HepG2 (cell line): Measurements from ENCODE around the gene LHFPL2. TPM values are rescaled to one million over a fixed set of nuclear protein-coding genes. Genes with fewer than 3 reads are reported as not detected.

Experiments used
- ATAC-seq: fragments of 200-7000 bp; cut with Tn5 transposase; 3 replicates; pipeline ENCODE4 v1.9.1; 2020; ENCODE audit warnings: mild to moderate bottlenecking, moderate library complexity
- BruUV-seq: library from RNA; stranded (reverse); fragments of 400-500 nt; replicated peaks from 2 replicates; lab custom pipeline; 2021; lab: Mats Ljungman, UMichigan
- CTCF ChIA-PET: fragments of 300-600 bp; formaldehyde crosslinking; extraction: SDS; loops from one replicate; lab custom pipeline; 2021; ENCODE audit warnings: low total read pairs, inconsistent platforms, low intra/inter-chr PET ratio; lab: Yijun Ruan, JAX
- POLR2A ChIA-PET: fragments of 350-600 bp; sonication (Branson Sonifier 250); formaldehyde crosslinking; loops from one replicate; lab custom pipeline; 2020; ENCODE audit warnings: antibody characterized with exemption, inconsistent platforms; lab: Yijun Ruan, JAX
- DNase-seq: peaks from one replicate; pipeline ENCODE4 v3.0.0-alpha.2; 2015; ENCODE audit warnings: low spot score
- FAIRE-seq: peaks from 3 replicates; lab custom pipeline; 2011; peaks lifted over from hg19 to GRCh38; lab: Jason Lieb, UNC
- H2AFZ ChIP-seq: one replicate; pipeline ENCODE4 v1.6.1; 2011; ENCODE audit warnings: low read length, inconsistent platforms
- H3K27ac ChIP-seq: fragments of 300-600 bp; 3 replicates; pipeline ENCODE4 v1.8.0; 2011; ENCODE audit warnings: mixed run types, mild to moderate bottlenecking, mixed read lengths, low read length, inconsistent platforms; ENCODE audit not compliant: insufficient read depth; ENCODE audit errors: extremely low read length
- H3K27me3 ChIP-seq, 2 experiments: fragments of 200-600 bp in 1 of 2; 2 replicates in 1 of 2; 3 replicates in 1 of 2; pipeline versions ENCODE4 v1.6.0 to v1.8.0; 2011; ENCODE audit warnings: low read length in 2 of 2, mild to moderate bottlenecking in 2 of 2, moderate library complexity in 2 of 2, inconsistent platforms in 1 of 2; ENCODE audit not compliant: insufficient read depth in 2 of 2, control insufficient read depth in 1 of 2
- H3K36me3 ChIP-seq, 2 experiments: fragments of 200-600 bp in 1 of 2; replicated peaks in 1 of 2; 2 replicates in 1 of 2; 3 replicates in 1 of 2; pipeline versions ENCODE4 v1.5.1 to v1.8.0; 2011; ENCODE audit warnings: low read length in 2 of 2, inconsistent platforms in 1 of 2; ENCODE audit not compliant: insufficient read depth in 2 of 2, control insufficient read depth in 1 of 2
- H3K4me1 ChIP-seq: 2 replicates; pipeline ENCODE4 v1.5.1; 2012; ENCODE audit warnings: low read length, inconsistent platforms; ENCODE audit not compliant: insufficient read depth
- H3K4me2 ChIP-seq: 2 replicates; pipeline ENCODE4 v1.6.0; 2011; ENCODE audit warnings: low read depth, low read length, inconsistent platforms
- H3K4me3 ChIP-seq, 3 experiments: fragments of 200-600 bp in 1 of 3; sonication (generic), shearing (Covaris generic) in 1 of 3; replicated peaks in 1 of 3; 2 replicates each; pipeline ENCODE4 v1.5.1; 2011 to 2016; ENCODE audit warnings: low read length in 3 of 3, inconsistent platforms in 2 of 3, low read depth in 2 of 3, mild to moderate bottlenecking in 2 of 3, control low read depth in 1 of 3, mixed read lengths in 1 of 3; ENCODE audit not compliant: insufficient read depth in 1 of 3
- H3K79me2 ChIP-seq: one replicate; pipeline ENCODE4 v1.6.1; 2011; ENCODE audit warnings: low read length, inconsistent platforms; ENCODE audit not compliant: insufficient read depth
- H3K9ac ChIP-seq: 2 replicates; pipeline ENCODE4 v1.6.0; 2011; ENCODE audit warnings: mild to moderate bottlenecking, low read depth, low read length, inconsistent platforms; ENCODE audit not compliant: insufficient read depth
- H3K9me3 ChIP-seq: 2 replicates; pipeline ENCODE4 v1.5.1; 2012; ENCODE audit warnings: mild to moderate bottlenecking, low read length
- H4K20me1 ChIP-seq: 2 replicates; pipeline ENCODE4 v1.6.0; 2011; ENCODE audit warnings: inconsistent platforms, mild to moderate bottlenecking, low read length, moderate library complexity; ENCODE audit not compliant: insufficient read depth
- ATF1 ChIP-seq: IDR thresholded peaks from 2 replicates; pipeline ENCODE4 v1.6.1; 2016; ENCODE audit warnings: mild to moderate bottlenecking, control low read depth
- HOXA9 ChIP-seq: sonication (generic); formaldehyde crosslinking; IDR thresholded peaks from 2 replicates; pipeline ENCODE4 v1.8.1; 2022; ENCODE audit warnings: missing genetic modification reagents, mild to moderate bottlenecking, moderate library complexity, borderline replicate concordance
- MAFK ChIP-seq, 2 experiments: IDR thresholded peaks in 1 of 2; conservative IDR thresholded peaks in 1 of 2; 2 replicates each; pipeline ENCODE4 v1.6.1; 2011; ENCODE audit warnings: improper control_type of control experiment in 2 of 2, low read length in 2 of 2
- MEIS1 ChIP-seq: sonication (generic); formaldehyde crosslinking; IDR thresholded peaks from 2 replicates; pipeline ENCODE4 v1.9.0; 2021; ENCODE audit warnings: mild to moderate bottlenecking, missing genetic modification reagents, moderate library complexity, borderline replicate concordance
- NCOA2 ChIP-seq: sonication (generic); formaldehyde crosslinking; IDR thresholded peaks from 2 replicates; pipeline ENCODE4 v1.8.0; 2022; ENCODE audit warnings: inconsistent platforms
- NFIC ChIP-seq: IDR thresholded peaks from 2 replicates; pipeline ENCODE4 v1.6.1; 2012; ENCODE audit warnings: mild to moderate bottlenecking, low read length, inconsistent platforms
- NKX3-1 ChIP-seq: sonication (generic); formaldehyde crosslinking; IDR thresholded peaks from 2 replicates; pipeline ENCODE4 v1.5.0; 2020; ENCODE audit warnings: missing genetic modification reagents
- RBFOX2 ChIP-seq: fragments of 200-400 bp; formaldehyde crosslinking; IDR thresholded peaks from 2 replicates; pipeline ENCODE4 v1.6.1; 2017; ENCODE audit warnings: low read depth, mild to moderate bottlenecking, low read length
- RELA ChIP-seq: sonication (generic); formaldehyde crosslinking; IDR thresholded peaks from 2 replicates; pipeline ENCODE4 v1.4.0; 2020; ENCODE audit warnings: missing genetic modification reagents
- SMAD1 ChIP-seq: sonication (generic); formaldehyde crosslinking; IDR thresholded peaks from 2 replicates; pipeline ENCODE4 v1.4.0; 2020; ENCODE audit warnings: missing genetic modification reagents, low read depth, mild to moderate bottlenecking, borderline replicate concordance
- SOX6 ChIP-seq, 2 experiments: fragments of 450-650 bp in 1 of 2; sonication (generic) in 1 of 2; formaldehyde crosslinking in 1 of 2; IDR thresholded peaks; 2 replicates each; pipeline versions ENCODE4 v1.4.0 to v1.6.1; 2017 to 2020; ENCODE audit warnings: antibody characterized with exemption in 1 of 2, mild to moderate bottlenecking in 1 of 2, missing genetic modification reagents in 1 of 2
- ZNF143 ChIP-seq: sonication (generic); formaldehyde crosslinking; IDR thresholded peaks from 2 replicates; pipeline ENCODE4 v1.4.0; 2020; ENCODE audit warnings: missing genetic modification reagents
- ZNF253 ChIP-seq: sonication (generic); formaldehyde crosslinking; IDR thresholded peaks from 2 replicates; pipeline ENCODE4 v1.8.0; 2022; ENCODE audit warnings: mild to moderate bottlenecking, missing genetic modification reagents, borderline replicate concordance
- ZNF264 ChIP-seq: sonication (generic); formaldehyde crosslinking; IDR thresholded peaks from 2 replicates; pipeline ENCODE4 v1.4.0; 2020; ENCODE audit warnings: missing genetic modification reagents
- ZNF644 ChIP-seq: IDR thresholded peaks from 2 replicates; pipeline ENCODE4 v1.6.1; 2016; ENCODE audit warnings: low read depth
- ZNF775 ChIP-seq: sonication (generic); formaldehyde crosslinking; IDR thresholded peaks from 2 replicates; pipeline ENCODE4 v1.4.0; 2020; ENCODE audit warnings: missing genetic modification reagents, mild to moderate bottlenecking, moderate library complexity, borderline replicate concordance
- ZNF83 ChIP-seq: sonication (generic); formaldehyde crosslinking; IDR thresholded peaks from 2 replicates; pipeline ENCODE4 v1.4.0; 2020; ENCODE audit warnings: missing genetic modification reagents, mild to moderate bottlenecking, borderline replicate concordance
- ZSCAN12 ChIP-seq: sonication (generic); formaldehyde crosslinking; IDR thresholded peaks from 2 replicates; pipeline ENCODE4 v1.9.0; 2021; ENCODE audit warnings: mild to moderate bottlenecking, missing genetic modification reagents
- WGBS: methylation state at CpG from one replicate; pipeline ENCODE4 v1.1.6; 2017; ENCODE audit warnings: low lambda C conversion rate; 5-methylcytosine and 5-hydroxymethylcytosine counted together
- in situ Hi-C: cut with HindIII; loops from 2 replicates; pipeline ENCODE4 v1.10.0; 2017; ENCODE audit warnings: low pct_unique_long_range_greater_than_20kb; ENCODE audit not compliant: extremely low pct_ligation_motif_present
- intact Hi-C: fragments of 100-400 bp; cut with micrococcal nuclease; formaldehyde crosslinking; loops from one replicate; pipeline ENCODE4 v1.10.0; 2022; ENCODE audit not compliant: unreplicated experiment
- polyA plus RNA-seq, 8 experiments: library from polyadenylated mRNA; depleted of rRNA in 3 of 8; stranded (reverse) in 7 of 8; unstranded in 1 of 8; fragments of >200 nt; fragmentation: Illumina TruSeq in 4 of 8; extraction: Trizol in 4 of 8; gene quantifications; 2 replicates each; pipeline versions ENCODE4 v1.2.1 to v1.2.3, GENCODE V29; 2011 to 2016; ENCODE audit warnings: low read depth in 4 of 8, missing spikeins in 1 of 8, mixed read lengths in 1 of 8; ENCODE audit not compliant: insufficient read depth in 1 of 8
- total RNA-seq, 5 experiments: library from RNA; depleted of rRNA; stranded (reverse); fragments of >200 nt; fragmentation: Illumina TruSeq; extraction: Trizol; gene quantifications; 2 replicates each; pipeline ENCODE4 v1.2.3, GENCODE V29; 2016; ENCODE audit warnings: low read depth in 1 of 5
- TF ChIP-seq, protein P1 (sequence below): sonication (generic); formaldehyde crosslinking; IDR thresholded peaks from 2 replicates; pipeline ENCODE4 v1.4.0; 2020; ENCODE audit warnings: missing genetic modification reagents
- TF ChIP-seq, protein P2 (sequence below): sonication (generic); formaldehyde crosslinking; IDR thresholded peaks from 2 replicates; pipeline ENCODE4 v1.5.0; 2020; ENCODE audit warnings: mild to moderate bottlenecking, missing genetic modification reagents, moderate library complexity
- TF ChIP-seq, protein P3 (sequence below): sonication (generic); formaldehyde crosslinking; IDR thresholded peaks from 2 replicates; pipeline ENCODE4 v1.5.0; 2020; ENCODE audit warnings: missing genetic modification reagents

Gene LHFPL2
- total and polyA plus RNA-seq, 2 of the 13 experiments (the other 11 are each of a cell fraction or from before 2014, with no cell fraction given) = 6.0 to 20.0 TPM

GRCh38 chr5:78604689-78605285, 43.8 kb downstream of the LHFPL2 start:
- peak; percentile 66 for FAIRE-seq
- Histone ChIP-seq H3K9ac (peak overlapping the region; percentile 33), H3K4me2 (peak overlapping the region; percentile 59), H3K79me2 (peaks cover 17% of the 10 kb centered on the region), H3K27ac (peak overlapping the region; percentile 71), H3K36me3 (peaks cover 0 to 2% of the 10 kb centered on the region in 2 experiments; a peak in 1 of 5 replicates), H3K9me3 (no peaks in the 10 kb centered on the region), H3K4me3 (peak overlapping the region in 1 of 3 experiments; percentile 27; a peak in 1 of 6 replicates), H2AFZ (no peak overlapping the region), H4K20me1 (no peaks in the 10 kb centered on the region), H3K4me1 (peaks cover 90% of the 10 kb centered on the region), H3K27me3 (no peaks in the 10 kb centered on the region)
- 32% methylated on average over 4 of the region's 4 CpGs for WGBS
- peak; percentile 76 for DNase-seq
- POLR2A ChIA-PET = interaction anchor here (0.7 to 1.3 kb wide), 3 partner anchors 9 to 44 kb away, joined by 3 read pairs; partner anchors contain the start of gene LHFPL2
- BruUV-seq = no TSS peak
- intact Hi-C loops = loop anchor here (5.0 kb wide), 1 partner anchor 38 kb away; no protein-coding TSS in a partner anchor
- CTCF ChIA-PET = no interaction called here
- ATAC-seq = peak; percentile 74
- in situ Hi-C loops = no loop called here
- no peak for TF ChIP-seq SOX6 (IDR thresholded peaks at IDR 0.05)
- TF ChIP-seq SOX6 (CRISPR knock-in tag; IDR thresholded peaks at IDR 0.05) = no peak
- no peak for TF ChIP-seq ZNF644 (CRISPR knock-in tag)
- TF ChIP-seq, protein P1, sequence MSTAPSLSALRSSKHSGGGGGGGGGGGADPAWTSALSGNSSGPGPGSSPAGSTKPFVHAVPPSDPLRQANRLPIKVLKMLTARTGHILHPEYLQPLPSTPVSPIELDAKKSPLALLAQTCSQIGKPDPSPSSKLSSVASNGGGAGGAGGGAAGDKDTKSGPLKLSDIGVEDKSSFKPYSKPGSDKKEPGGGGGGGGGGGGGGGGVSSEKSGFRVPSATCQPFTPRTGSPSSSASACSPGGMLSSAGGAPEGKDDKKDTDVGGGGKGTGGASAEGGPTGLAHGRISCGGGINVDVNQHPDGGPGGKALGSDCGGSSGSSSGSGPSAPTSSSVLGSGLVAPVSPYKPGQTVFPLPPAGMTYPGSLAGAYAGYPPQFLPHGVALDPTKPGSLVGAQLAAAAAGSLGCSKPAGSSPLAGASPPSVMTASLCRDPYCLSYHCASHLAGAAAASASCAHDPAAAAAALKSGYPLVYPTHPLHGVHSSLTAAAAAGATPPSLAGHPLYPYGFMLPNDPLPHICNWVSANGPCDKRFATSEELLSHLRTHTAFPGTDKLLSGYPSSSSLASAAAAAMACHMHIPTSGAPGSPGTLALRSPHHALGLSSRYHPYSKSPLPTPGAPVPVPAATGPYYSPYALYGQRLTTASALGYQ = 0 out of 2 replicates have a peak, but pooled peaks have one; percentile 17
- no peak for TF ChIP-seq ZNF264
- no peak for TF ChIP-seq ZNF775 (CRISPR knock-in tag)
- TF ChIP-seq MAFK (conservative IDR thresholded peaks at IDR 0.05 in 1 of 2, IDR thresholded peaks at IDR 0.05 in 1 of 2; ENCODE audit: low read length in 2 of 2) = no peak
- no peak for TF ChIP-seq ZNF83 (CRISPR knock-in tag)
- peak; percentile 19; the same call in 1 of the 2 replicates for TF ChIP-seq NFIC
- TF ChIP-seq, protein P2, sequence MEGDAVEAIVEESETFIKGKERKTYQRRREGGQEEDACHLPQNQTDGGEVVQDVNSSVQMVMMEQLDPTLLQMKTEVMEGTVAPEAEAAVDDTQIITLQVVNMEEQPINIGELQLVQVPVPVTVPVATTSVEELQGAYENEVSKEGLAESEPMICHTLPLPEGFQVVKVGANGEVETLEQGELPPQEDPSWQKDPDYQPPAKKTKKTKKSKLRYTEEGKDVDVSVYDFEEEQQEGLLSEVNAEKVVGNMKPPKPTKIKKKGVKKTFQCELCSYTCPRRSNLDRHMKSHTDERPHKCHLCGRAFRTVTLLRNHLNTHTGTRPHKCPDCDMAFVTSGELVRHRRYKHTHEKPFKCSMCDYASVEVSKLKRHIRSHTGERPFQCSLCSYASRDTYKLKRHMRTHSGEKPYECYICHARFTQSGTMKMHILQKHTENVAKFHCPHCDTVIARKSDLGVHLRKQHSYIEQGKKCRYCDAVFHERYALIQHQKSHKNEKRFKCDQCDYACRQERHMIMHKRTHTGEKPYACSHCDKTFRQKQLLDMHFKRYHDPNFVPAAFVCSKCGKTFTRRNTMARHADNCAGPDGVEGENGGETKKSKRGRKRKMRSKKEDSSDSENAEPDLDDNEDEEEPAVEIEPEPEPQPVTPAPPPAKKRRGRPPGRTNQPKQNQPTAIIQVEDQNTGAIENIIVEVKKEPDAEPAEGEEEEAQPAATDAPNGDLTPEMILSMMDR (CRISPR knock-in tag) = no peak
- no peak for TF ChIP-seq NKX3-1
- no peak for TF ChIP-seq ZSCAN12
- TF ChIP-seq, protein P3, sequence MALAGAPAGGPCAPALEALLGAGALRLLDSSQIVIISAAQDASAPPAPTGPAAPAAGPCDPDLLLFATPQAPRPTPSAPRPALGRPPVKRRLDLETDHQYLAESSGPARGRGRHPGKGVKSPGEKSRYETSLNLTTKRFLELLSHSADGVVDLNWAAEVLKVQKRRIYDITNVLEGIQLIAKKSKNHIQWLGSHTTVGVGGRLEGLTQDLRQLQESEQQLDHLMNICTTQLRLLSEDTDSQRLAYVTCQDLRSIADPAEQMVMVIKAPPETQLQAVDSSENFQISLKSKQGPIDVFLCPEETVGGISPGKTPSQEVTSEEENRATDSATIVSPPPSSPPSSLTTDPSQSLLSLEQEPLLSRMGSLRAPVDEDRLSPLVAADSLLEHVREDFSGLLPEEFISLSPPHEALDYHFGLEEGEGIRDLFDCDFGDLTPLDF (CRISPR knock-in tag) = no peak
- peak; percentile 48 for TF ChIP-seq NCOA2
- no peak for TF ChIP-seq RELA (CRISPR knock-in tag)
- no peak for TF ChIP-seq MEIS1 (CRISPR knock-in tag)
- TF ChIP-seq ZNF253 (CRISPR knock-in tag) = no peak
- no peak for TF ChIP-seq ATF1 (CRISPR knock-in tag)
- TF ChIP-seq HOXA9 (CRISPR knock-in tag) = no peak
- TF ChIP-seq SMAD1 (CRISPR knock-in tag) = no peak
- TF ChIP-seq RBFOX2 = peak; percentile 40; the same call in 1 of the 2 replicates
- TF ChIP-seq ZNF143 = no peak
